GM12872 (cell line): Measurements from ENCODE around the gene GNB2.

ENCODE experiments used
- CTCF ChIP-seq: IDR thresholded peaks from 3 replicates; pipeline ENCODE4 v1.5.1; 2011; ENCODE audit warnings: low read depth, mild to moderate bottlenecking, low read length, moderate library complexity; ENCODE audit not compliant: insufficient read depth

Gene GNB2

GRCh38 chr7:100649826-100650565 is 23.5 kb upstream of the GNB2 start:
- no peak for TF ChIP-seq CTCF

GRCh38 chr7:100654908-100655831 is 18.4 kb upstream of the GNB2 start:
- no peak for TF ChIP-seq CTCF

- no peak for TF ChIP-seq CTCF
Measured at GRCh38 chr7:100655908-100656674, 17.4 kb upstream of the GNB2 start, which contains the start of gene ACTL6B. Gene ACTL6B (minus strand): TSS chr7:100656448. CDS start chr7:100656354, 94 bp downstream.

GRCh38 chr7:100665168-100665726 is 8.3 kb upstream of the GNB2 start:
- no peak for TF ChIP-seq CTCF

- TF ChIP-seq CTCF = no peak
Measured at GRCh38 chr7:100667331-100668068, 6.0 kb upstream of the GNB2 start.

GRCh38 chr7:100668069-100668449 is 5.5 kb upstream of the GNB2 start:
- TF ChIP-seq CTCF = no peak
